Measurements from ENCODE around the gene VN1R2. TPM values are rescaled to one million over a fixed set of nuclear protein-coding genes. Genes with fewer than 3 reads are reported as not detected.
"Not testable (repeated sequence)": the region's sequence is repeated elsewhere in the genome, so short reads cannot be mapped to it uniquely, and the experiment has no call there.

The VN1R2 gene
- total RNA-seq, 1 experiment from 2014 or later, result not detected

DNA sequence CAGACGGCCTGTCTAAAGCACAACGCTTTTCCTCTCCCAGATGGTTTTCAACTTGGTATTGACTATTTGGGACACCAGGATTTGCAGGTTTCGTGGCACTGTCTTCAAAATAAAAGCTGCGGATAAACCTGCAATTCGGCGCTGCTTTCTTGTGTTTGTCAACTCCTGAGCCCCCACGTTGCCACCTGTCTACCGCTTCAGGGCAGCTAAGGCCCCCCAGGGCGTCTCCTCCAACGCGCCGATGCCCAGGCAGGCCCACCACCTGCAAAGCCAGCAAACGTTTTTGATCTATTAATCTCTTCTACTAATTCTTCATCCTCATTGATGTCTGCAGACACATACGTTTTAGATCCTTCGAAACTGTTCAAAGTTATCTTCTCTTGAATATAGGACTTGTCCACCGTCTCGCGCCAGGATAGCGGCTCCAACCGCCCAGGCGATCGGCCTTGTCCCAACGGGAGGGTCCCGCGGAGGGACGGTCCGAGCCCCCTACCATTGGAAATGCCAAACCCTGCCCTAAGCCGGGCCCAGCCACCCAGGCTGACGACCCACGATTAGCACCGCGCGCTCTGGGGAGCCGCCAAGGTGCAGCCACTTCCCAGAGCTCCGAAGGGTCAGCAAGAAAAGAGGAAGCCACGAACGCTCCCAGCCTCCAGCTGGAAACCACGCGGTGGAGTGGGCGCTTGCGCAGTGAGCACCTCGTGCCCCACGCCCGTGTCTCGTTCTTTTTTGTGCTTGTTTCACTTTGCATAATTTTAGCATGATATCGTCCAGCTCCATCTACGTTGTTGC is 32.9 kb downstream of the VN1R2 start:
- CTCF ChIA-PET, result no interaction called here
- intact Hi-C loops (cut with micrococcal nuclease; ENCODE audit: unreplicated experiment), result no loop called here
- Mint-ChIP-seq H3K9me3 (ENCODE audit: unreplicated experiment) (peaks cover 37% of the 10 kb centered on the region), H3K4me3 (ENCODE audit: unreplicated experiment) (no peak overlapping the region), H3K27me3 (ENCODE audit: insufficient read depth, unreplicated experiment) (no peaks in the 10 kb centered on the region), H3K27ac (ENCODE audit: unreplicated experiment) (no peak overlapping the region), H3K4me1 (ENCODE audit: low read depth, unreplicated experiment) (no peaks in the 10 kb centered on the region), H3K36me3 (ENCODE audit: insufficient read depth, unreplicated experiment) (no peaks in the 10 kb centered on the region)
- no peak for DNase-seq
- no peaks in the 10 kb centered on the region for H3K4me1 ChIP-seq
- no peaks in the 10 kb centered on the region for H3K36me3 ChIP-seq (ENCODE audit: control insufficient read depth, insufficient read depth, low read length)
- peaks cover 35% of the 10 kb centered on the region for H3K9me3 ChIP-seq
- no peak overlapping the region for H3K4me3 ChIP-seq (ENCODE audit: low read depth, low read length)
- BruUV-seq (replicated peaks), result no TSS peak
- TF ChIP-seq, protein P1, sequence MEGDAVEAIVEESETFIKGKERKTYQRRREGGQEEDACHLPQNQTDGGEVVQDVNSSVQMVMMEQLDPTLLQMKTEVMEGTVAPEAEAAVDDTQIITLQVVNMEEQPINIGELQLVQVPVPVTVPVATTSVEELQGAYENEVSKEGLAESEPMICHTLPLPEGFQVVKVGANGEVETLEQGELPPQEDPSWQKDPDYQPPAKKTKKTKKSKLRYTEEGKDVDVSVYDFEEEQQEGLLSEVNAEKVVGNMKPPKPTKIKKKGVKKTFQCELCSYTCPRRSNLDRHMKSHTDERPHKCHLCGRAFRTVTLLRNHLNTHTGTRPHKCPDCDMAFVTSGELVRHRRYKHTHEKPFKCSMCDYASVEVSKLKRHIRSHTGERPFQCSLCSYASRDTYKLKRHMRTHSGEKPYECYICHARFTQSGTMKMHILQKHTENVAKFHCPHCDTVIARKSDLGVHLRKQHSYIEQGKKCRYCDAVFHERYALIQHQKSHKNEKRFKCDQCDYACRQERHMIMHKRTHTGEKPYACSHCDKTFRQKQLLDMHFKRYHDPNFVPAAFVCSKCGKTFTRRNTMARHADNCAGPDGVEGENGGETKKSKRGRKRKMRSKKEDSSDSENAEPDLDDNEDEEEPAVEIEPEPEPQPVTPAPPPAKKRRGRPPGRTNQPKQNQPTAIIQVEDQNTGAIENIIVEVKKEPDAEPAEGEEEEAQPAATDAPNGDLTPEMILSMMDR (IDR thresholded peaks at IDR 0.05; ENCODE audit: insufficient read depth in 1 of 2, low read depth in 1 of 2, low read length in 1 of 2, severe bottlenecking in 1 of 2, unreplicated experiment in 1 of 2), result no peak
- H3K27me3 ChIP-seq (replicated peaks; ENCODE audit: control insufficient read depth, insufficient read depth, low read length), result no peaks in the 10 kb centered on the region
- POLR2A ChIA-PET, result no interaction called here

DNA sequence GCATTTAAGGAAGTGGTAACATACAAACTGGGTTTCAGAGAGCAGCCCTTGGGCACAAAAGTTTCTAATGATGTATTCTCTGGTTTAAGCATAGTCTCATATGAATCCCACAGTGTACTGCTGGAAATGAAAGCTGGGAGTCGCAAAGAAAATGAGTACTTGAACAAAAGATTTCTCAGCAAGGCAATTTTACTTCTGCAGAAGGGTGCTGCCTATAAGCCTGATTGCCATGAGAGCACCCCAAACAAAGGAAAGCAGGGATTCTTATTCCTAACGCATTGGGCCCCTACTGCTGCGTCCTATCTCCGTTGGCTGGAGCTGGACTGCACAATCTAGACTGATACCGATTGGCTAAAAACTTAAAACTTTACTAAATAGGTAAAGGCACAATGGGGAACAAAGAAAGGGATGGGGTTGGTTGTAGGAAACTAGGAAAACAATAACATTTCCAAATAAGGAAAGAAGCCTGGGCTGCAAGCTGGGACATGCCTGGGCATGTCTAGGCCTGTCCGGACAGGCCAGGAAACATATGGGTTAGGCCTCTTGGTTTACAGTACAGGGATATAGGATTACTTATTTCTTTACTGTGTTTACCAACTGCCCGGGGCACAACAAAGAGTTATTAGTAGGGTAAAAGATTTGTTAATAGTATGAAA is 36.8 kb downstream of the VN1R2 start:
- Mint-ChIP-seq H3K36me3 (ENCODE audit: insufficient read depth, unreplicated experiment) (no peaks in the 10 kb centered on the region), H3K27ac (ENCODE audit: unreplicated experiment) (no peak overlapping the region), H3K27me3 (ENCODE audit: insufficient read depth, unreplicated experiment) (no peaks in the 10 kb centered on the region), H3K4me3 (ENCODE audit: unreplicated experiment) (no peak overlapping the region), H3K4me1 (ENCODE audit: low read depth, unreplicated experiment) (no peaks in the 10 kb centered on the region), H3K9me3 (ENCODE audit: unreplicated experiment) (peaks cover 37% of the 10 kb centered on the region)
- Histone ChIP-seq H3K4me3 (ENCODE audit: low read depth, low read length) (no peak overlapping the region), H3K27me3 (replicated peaks; ENCODE audit: control insufficient read depth, insufficient read depth, low read length) (no peaks in the 10 kb centered on the region), H3K36me3 (ENCODE audit: control insufficient read depth, insufficient read depth, low read length) (no peaks in the 10 kb centered on the region), H3K4me1 (no peaks in the 10 kb centered on the region), H3K9me3 (peaks cover 27% of the 10 kb centered on the region)
- TF ChIP-seq, protein P1 (IDR thresholded peaks at IDR 0.05; ENCODE audit: insufficient read depth in 1 of 2, low read depth in 1 of 2, low read length in 1 of 2, severe bottlenecking in 1 of 2, unreplicated experiment in 1 of 2), result no peak
- ChIA-PET POLR2A (no interaction called here), CTCF (no interaction called here)
- intact Hi-C loops (cut with micrococcal nuclease; ENCODE audit: unreplicated experiment), result no loop called here
- no peak for DNase-seq
- no TSS peak for BruUV-seq (replicated peaks)

DNA sequence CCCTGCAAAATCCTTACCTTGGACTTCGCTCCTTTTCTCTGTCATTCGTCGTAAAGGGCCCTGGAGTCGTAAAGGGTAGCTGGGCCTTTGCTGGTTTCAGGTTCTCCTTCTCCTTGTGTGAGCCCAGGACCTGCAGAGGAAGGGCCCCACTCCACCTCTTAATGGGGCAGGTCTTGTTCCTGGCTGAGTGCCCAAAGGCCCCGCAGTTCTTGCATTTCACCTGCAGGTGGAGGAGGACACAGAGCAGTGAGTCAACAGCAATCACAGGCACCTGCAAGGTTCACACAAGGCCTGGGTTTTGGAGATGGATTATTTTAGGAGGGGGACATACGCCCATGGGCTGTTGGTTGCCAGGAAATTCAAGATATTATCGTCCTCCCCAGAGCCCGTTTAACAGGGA is 43.2 kb downstream of the VN1R2 start:
- POLR2A ChIA-PET; H3K27me3 ChIP-seq (replicated peaks; ENCODE audit: control insufficient read depth, insufficient read depth, low read length); H3K4me1 Mint-ChIP-seq (ENCODE audit: low read depth, unreplicated experiment): not testable (repeated sequence)

More for the DNA sequence above, 43.2 kb downstream of the VN1R2 start:
- H3K36me3 Mint-ChIP-seq (ENCODE audit: insufficient read depth, unreplicated experiment); H3K27ac Mint-ChIP-seq (ENCODE audit: unreplicated experiment); CTCF ChIA-PET; H3K36me3 ChIP-seq (ENCODE audit: control insufficient read depth, insufficient read depth, low read length); H3K27me3 Mint-ChIP-seq (ENCODE audit: insufficient read depth, unreplicated experiment); DNase-seq; BruUV-seq (replicated peaks); intact Hi-C loops (cut with micrococcal nuclease; ENCODE audit: unreplicated experiment); H3K4me1 ChIP-seq; H3K4me3 ChIP-seq (ENCODE audit: low read depth, low read length); H3K4me3 Mint-ChIP-seq (ENCODE audit: unreplicated experiment); H3K9me3 ChIP-seq: not testable (repeated sequence)
- H3K9me3 Mint-ChIP-seq (ENCODE audit: unreplicated experiment), result peaks cover 35% of the 10 kb centered on the region
